ENCODE data around the gene F10. TPM values are rescaled to one million over a fixed set of nuclear protein-coding genes. Genes with fewer than 3 reads are reported as not detected.

Gene F10
- total RNA-seq, 2 donors from 2014 or later = 18.7 to 32.4 TPM

- peak; percentile 28 for DNase-seq
- no peak overlapping the region for H3K27ac Mint-ChIP-seq
- 92 to 94% methylated on average over 4 to 7 of the region's 7 CpGs for WGBS, 2 experiments (ENCODE audit: insufficient coverage in 1 of 2, insufficient read length in 1 of 2)
- no peaks in the 10 kb centered on the region for H3K27me3 Mint-ChIP-seq (ENCODE audit: insufficient read depth)
- H3K4me3 Mint-ChIP-seq = no peak overlapping the region
- no peak overlapping the region for H3K4me3 ChIP-seq (ENCODE audit: low read length)
- TF ChIP-seq CTCF (conservative IDR thresholded peaks at IDR 0.05) = no peak
- no peaks in the 10 kb centered on the region for H3K9me3 ChIP-seq (ENCODE audit: control insufficient read depth, low read length)
- no peaks in the 10 kb centered on the region for H3K9me3 Mint-ChIP-seq
- H3K36me3 ChIP-seq (ENCODE audit: control insufficient read depth, insufficient read depth, low read length) = no peaks in the 10 kb centered on the region
- H3K4me1 ChIP-seq (ENCODE audit: control insufficient read depth, insufficient read depth, low read length) = no peaks in the 10 kb centered on the region
- peaks cover 21% of the 10 kb centered on the region for H3K36me3 Mint-ChIP-seq (ENCODE audit: low read depth)
- no peak overlapping the region for H3K27ac ChIP-seq (ENCODE audit: low read depth, low read length)
- H3K9ac ChIP-seq (ENCODE audit: extremely low read depth, low read length, poor library complexity, severe bottlenecking) = no peak overlapping the region
- H3K4me1 Mint-ChIP-seq = no peaks in the 10 kb centered on the region
- H3K27me3 ChIP-seq (ENCODE audit: control insufficient read depth, insufficient read depth, low read length, poor library complexity, severe bottlenecking) = no peaks in the 10 kb centered on the region
Measured at GRCh38 chr13:113142876-113143275, 20.3 kb downstream of the F10 start.

DNA sequence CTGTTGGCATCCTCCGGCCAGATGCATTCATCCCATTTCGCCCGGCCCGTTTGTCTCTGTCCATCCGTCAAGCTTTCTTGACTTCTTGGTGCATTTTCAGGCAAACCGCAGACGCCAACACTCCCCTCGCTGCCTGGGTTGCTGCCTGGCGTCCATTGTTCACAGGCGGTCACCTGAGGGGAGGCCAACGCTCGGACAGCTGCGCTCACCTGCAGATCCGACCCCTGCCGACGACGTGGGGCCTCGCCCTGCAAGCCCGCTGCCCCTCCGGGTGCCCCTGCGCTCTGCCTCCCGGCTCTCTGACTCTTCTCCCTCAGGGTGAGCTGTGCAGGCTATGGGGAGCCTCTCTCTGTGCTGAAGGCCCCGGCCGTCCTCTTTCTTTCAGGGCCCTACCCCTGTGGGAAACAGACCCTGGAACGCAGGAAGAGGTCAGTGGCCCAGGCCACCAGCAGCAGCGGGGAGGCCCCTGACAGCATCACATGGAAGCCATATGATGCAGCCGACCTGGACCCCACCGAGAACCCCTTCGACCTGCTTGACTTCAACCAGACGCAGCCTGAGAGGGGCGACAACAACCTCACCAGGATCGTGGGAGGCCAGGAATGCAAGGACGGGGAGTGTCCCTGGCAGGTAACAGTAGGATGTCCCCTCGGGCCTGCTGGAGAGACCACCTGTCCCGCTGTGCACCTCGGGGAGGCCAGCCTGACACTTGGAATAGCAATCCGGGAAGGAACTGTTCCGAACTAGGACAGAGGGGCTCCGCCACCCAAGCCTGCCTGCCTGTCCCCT lies 21.1 kb downstream of the F10 start:
- Mint-ChIP-seq H3K4me3 (no peak overlapping the region), H3K27me3 (ENCODE audit: insufficient read depth) (no peaks in the 10 kb centered on the region), H3K9me3 (no peaks in the 10 kb centered on the region), H3K36me3 (ENCODE audit: low read depth) (peaks cover 21% of the 10 kb centered on the region), H3K27ac (no peak overlapping the region), H3K4me1 (no peaks in the 10 kb centered on the region)
- no peaks in the 10 kb centered on the region for H3K27me3 ChIP-seq (ENCODE audit: control insufficient read depth, insufficient read depth, low read length, poor library complexity, severe bottlenecking)
- H3K9ac ChIP-seq (ENCODE audit: extremely low read depth, low read length, poor library complexity, severe bottlenecking) = no peak overlapping the region
- no peaks in the 10 kb centered on the region for H3K36me3 ChIP-seq (ENCODE audit: control insufficient read depth, insufficient read depth, low read length)
- peak; percentile 41 for DNase-seq
- H3K27ac ChIP-seq (ENCODE audit: low read depth, low read length) = no peak overlapping the region
- no peak for TF ChIP-seq CTCF (conservative IDR thresholded peaks at IDR 0.05)
- no peaks in the 10 kb centered on the region for H3K4me1 ChIP-seq (ENCODE audit: control insufficient read depth, insufficient read depth, low read length)
- WGBS, 2 experiments (ENCODE audit: insufficient coverage in 1 of 2, insufficient read length in 1 of 2) = 93 to 94% methylated on average over 20 to 39 of the region's 39 CpGs
- H3K9me3 ChIP-seq (ENCODE audit: control insufficient read depth, low read length) = no peaks in the 10 kb centered on the region
- no peak overlapping the region for H3K4me3 ChIP-seq (ENCODE audit: low read length)

DNA sequence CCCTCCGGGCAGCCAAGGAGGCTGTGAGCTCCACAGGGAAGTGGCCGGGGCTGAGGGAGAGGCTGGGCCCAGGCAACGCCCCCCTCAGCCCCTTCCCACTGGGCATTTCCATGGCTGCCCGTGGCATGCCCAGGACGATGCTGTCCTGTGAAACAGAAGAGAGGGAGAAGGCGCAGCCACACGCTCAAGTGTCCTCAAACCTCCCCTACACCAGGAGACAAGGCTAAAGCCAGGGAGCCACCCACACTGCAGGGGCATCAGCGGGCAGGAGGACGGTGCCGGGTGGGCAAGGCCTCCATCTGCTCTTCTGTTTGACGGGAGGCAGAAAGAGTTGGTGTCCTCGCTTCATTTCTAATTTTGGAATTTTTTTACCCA lies 21.6 kb downstream of the F10 start:
- H3K9me3 ChIP-seq (ENCODE audit: control insufficient read depth, low read length) = no peaks in the 10 kb centered on the region
- no peaks in the 10 kb centered on the region for H3K9me3 Mint-ChIP-seq
- H3K4me1 ChIP-seq (ENCODE audit: control insufficient read depth, insufficient read depth, low read length) = no peaks in the 10 kb centered on the region
- peak; percentile 26 for DNase-seq
- no peaks in the 10 kb centered on the region for H3K4me1 Mint-ChIP-seq
- no peak for TF ChIP-seq CTCF (conservative IDR thresholded peaks at IDR 0.05)
- no peak overlapping the region for H3K27ac Mint-ChIP-seq
- H3K27me3 Mint-ChIP-seq (ENCODE audit: insufficient read depth) = no peaks in the 10 kb centered on the region
- H3K27me3 ChIP-seq (ENCODE audit: control insufficient read depth, insufficient read depth, low read length, poor library complexity, severe bottlenecking) = no peaks in the 10 kb centered on the region
- H3K36me3 Mint-ChIP-seq (ENCODE audit: low read depth) = peaks cover 24% of the 10 kb centered on the region
- WGBS, 2 experiments (ENCODE audit: insufficient coverage in 1 of 2, insufficient read length in 1 of 2) = 91 to 100% methylated on average over 1 to 10 of the region's 12 CpGs
- H3K4me3 Mint-ChIP-seq = no peak overlapping the region
- H3K27ac ChIP-seq (ENCODE audit: low read depth, low read length) = no peak overlapping the region
- no peaks in the 10 kb centered on the region for H3K36me3 ChIP-seq (ENCODE audit: control insufficient read depth, insufficient read depth, low read length)
- H3K4me3 ChIP-seq (ENCODE audit: low read length) = no peak overlapping the region
- H3K9ac ChIP-seq (ENCODE audit: extremely low read depth, low read length, poor library complexity, severe bottlenecking) = no peak overlapping the region
